Measurements from ENCODE around the gene CWC27.

The CWC27 gene

DNA sequence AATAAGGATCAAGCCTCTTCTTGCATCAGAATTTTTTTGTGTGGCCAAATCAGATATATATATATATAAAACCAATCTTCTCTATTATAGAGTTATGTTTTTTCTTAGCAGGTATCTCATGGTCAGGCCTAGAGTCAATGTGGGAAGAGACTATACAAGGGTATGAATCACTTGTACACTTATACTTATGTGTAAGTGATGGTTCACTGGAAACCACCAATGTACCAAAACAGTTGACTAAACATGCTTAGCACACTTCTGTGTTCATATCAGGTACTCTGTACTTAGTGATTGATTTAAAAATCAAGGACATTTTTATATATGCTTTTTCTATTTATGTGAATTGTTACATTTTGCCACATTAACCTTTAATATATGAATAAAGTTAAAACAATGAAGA lies 92.6 kb downstream of the CWC27 start (continued):
- TF ChIP-seq, protein P1, sequence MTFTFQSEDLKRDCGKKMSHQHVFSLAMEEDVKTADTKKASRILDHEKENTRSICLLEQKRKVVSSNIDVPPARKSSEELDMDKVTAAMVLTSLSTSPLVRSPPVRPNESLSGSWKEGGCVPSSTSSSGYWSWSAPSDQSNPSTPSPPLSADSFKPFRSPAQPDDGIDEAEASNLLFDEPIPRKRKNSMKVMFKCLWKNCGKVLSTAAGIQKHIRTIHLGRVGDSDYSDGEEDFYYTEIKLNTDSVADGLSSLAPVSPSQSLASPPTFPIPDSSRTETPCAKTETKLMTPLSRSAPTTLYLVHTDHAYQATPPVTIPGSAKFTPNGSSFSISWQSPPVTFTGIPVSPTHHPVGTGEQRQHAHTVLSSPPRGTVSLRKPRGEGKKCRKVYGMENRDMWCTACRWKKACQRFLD (tag by site-specific recombination; IDR thresholded peaks at IDR 0.05): no peak
- TF ChIP-seq REPIN1 (tag by site-specific recombination; IDR thresholded peaks at IDR 0.05; ENCODE audit: low read depth) (no peak), ZSCAN16 (tag by site-specific recombination; IDR thresholded peaks at IDR 0.05) (no peak), BCL11B (tag by site-specific recombination; IDR thresholded peaks at IDR 0.05; ENCODE audit: low read depth) (no peak)
- TF ChIP-seq, protein P2, sequence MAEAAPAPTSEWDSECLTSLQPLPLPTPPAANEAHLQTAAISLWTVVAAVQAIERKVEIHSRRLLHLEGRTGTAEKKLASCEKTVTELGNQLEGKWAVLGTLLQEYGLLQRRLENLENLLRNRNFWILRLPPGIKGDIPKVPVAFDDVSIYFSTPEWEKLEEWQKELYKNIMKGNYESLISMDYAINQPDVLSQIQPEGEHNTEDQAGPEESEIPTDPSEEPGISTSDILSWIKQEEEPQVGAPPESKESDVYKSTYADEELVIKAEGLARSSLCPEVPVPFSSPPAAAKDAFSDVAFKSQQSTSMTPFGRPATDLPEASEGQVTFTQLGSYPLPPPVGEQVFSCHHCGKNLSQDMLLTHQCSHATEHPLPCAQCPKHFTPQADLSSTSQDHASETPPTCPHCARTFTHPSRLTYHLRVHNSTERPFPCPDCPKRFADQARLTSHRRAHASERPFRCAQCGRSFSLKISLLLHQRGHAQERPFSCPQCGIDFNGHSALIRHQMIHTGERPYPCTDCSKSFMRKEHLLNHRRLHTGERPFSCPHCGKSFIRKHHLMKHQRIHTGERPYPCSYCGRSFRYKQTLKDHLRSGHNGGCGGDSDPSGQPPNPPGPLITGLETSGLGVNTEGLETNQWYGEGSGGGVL (tag by site-specific recombination; IDR thresholded peaks at IDR 0.05): no peak

DNA sequence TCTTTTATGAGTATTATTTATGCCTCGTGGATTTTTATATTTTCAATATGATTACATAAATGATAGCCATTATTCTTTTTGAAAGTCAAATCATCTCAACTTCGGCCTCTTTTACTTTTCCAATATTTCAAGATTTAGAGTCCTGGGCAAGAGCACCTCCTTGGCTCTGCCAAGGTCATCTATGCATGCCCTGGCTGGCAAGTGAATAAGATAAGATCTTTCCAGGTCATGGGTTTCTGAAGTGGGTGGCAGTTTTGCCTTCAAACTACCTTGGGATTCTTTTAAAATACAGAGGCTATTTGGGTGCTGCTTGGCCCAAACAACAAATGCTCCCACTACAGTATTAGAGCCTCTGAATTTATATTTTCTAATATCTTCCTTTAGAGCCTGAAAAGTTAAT lies 95.4 kb downstream of the CWC27 start:
- ChIA-PET CTCF (no interaction called here), POLR2A (no interaction called here)
- Histone ChIP-seq H3K27ac (ENCODE audit: extremely low read depth, low read depth, low read length) (no peak overlapping the region), H3K36me3 (ENCODE audit: control insufficient read depth in 2 of 2, insufficient read depth in 1 of 2, low read length in 2 of 2) (no peaks in the 10 kb centered on the region), H3K4me3 (ENCODE audit: low read depth, low read length) (no peak overlapping the region), H3K9me3 (ENCODE audit: control insufficient read depth, insufficient read depth, low read depth, low read length) (no peaks in the 10 kb centered on the region), H3K4me1 (ENCODE audit: control insufficient read depth, insufficient read depth, low read length) (no peaks in the 10 kb centered on the region)
- TF ChIP-seq, protein P3, sequence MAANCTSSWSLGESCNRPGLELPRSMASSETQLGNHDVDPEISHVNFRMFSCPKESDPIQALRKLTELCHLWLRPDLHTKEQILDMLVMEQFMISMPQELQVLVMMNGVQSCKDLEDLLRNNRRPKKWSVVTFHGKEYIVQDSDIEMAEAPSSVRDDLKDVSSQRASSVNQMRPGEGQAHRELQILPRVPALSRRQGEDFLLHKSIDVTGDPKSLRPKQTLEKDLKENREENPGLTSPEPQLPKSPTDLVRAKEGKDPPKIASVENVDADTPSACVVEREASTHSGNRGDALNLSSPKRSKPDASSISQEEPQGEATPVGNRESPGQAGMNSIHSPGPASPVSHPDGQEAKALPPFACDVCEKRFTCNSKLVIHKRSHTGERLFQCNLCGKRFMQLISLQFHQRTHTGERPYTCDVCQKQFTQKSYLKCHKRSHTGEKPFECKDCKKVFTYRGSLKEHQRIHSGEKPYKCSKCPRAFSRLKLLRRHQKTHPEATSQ (tag by site-specific recombination; IDR thresholded peaks at IDR 0.05): no peak
- no peak for TF ChIP-seq ZNF560 (tag by site-specific recombination; IDR thresholded peaks at IDR 0.05; ENCODE audit: borderline replicate concordance)
- TF ChIP-seq ZNF747 (tag by site-specific recombination; IDR thresholded peaks at IDR 0.05): no peak
- no peak for TF ChIP-seq ZNF16 (tag by site-specific recombination; IDR thresholded peaks at IDR 0.05; ENCODE audit: low read depth)
- TF ChIP-seq WT1 (tag by site-specific recombination; IDR thresholded peaks at IDR 0.05): no peak
- TF ChIP-seq RBAK (tag by site-specific recombination; IDR thresholded peaks at IDR 0.05): no peak
- TF ChIP-seq, protein P4, sequence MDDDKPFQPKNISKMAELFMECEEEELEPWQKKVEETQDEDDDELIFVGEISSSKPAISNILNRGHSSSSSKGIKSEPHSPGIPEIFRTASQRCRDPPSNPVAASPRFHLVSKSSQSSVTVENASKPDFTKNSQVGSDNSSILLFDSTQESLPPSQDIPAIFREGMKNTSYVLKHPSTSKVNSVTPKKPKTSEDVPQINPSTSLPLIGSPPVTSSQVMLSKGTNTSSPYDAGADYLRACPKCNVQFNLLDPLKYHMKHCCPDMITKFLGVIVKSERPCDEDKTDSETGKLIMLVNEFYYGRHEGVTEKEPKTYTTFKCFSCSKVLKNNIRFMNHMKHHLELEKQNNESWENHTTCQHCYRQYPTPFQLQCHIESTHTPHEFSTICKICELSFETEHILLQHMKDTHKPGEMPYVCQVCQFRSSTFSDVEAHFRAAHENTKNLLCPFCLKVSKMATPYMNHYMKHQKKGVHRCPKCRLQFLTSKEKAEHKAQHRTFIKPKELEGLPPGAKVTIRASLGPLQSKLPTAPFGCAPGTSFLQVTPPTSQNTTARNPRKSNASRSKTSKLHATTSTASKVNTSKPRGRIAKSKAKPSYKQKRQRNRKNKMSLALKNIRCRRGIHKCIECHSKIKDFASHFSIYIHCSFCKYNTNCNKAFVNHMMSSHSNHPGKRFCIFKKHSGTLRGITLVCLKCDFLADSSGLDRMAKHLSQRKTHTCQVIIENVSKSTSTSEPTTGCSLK (tag by site-specific recombination; IDR thresholded peaks at IDR 0.05): no peak
- TF ChIP-seq, protein P5, sequence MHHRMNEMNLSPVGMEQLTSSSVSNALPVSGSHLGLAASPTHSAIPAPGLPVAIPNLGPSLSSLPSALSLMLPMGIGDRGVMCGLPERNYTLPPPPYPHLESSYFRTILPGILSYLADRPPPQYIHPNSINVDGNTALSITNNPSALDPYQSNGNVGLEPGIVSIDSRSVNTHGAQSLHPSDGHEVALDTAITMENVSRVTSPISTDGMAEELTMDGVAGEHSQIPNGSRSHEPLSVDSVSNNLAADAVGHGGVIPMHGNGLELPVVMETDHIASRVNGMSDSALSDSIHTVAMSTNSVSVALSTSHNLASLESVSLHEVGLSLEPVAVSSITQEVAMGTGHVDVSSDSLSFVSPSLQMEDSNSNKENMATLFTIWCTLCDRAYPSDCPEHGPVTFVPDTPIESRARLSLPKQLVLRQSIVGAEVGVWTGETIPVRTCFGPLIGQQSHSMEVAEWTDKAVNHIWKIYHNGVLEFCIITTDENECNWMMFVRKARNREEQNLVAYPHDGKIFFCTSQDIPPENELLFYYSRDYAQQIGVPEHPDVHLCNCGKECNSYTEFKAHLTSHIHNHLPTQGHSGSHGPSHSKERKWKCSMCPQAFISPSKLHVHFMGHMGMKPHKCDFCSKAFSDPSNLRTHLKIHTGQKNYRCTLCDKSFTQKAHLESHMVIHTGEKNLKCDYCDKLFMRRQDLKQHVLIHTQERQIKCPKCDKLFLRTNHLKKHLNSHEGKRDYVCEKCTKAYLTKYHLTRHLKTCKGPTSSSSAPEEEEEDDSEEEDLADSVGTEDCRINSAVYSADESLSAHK (tag by site-specific recombination; IDR thresholded peaks at IDR 0.05): no peak
- no peak for TF ChIP-seq ZNF23 (tag by site-specific recombination; IDR thresholded peaks at IDR 0.05; ENCODE audit: borderline replicate concordance)
- no peak for TF ChIP-seq GLIS2 (tag by site-specific recombination; IDR thresholded peaks at IDR 0.05)

DNA sequence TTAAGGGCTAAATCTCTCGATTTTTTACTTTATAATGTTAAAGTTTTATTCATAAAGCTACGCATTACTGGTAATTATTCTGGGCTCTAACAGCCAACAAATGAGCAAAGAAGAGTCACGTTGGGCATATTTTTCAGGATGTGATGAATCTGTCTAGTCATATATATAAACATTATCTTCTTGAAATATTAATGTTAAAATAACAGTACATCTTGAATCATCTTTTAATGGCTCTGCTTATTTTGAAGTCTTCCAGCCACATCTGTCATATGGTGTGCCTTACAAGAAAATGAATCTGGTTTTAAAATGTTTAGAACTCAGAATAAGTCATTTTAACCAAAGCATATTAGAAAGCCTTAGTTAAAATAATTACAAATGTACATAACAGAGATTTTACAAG lies 96.9 kb downstream of the CWC27 start:
- POLR2A ChIA-PET: no interaction called here
- TF ChIP-seq YY1 (tag by site-specific recombination; IDR thresholded peaks at IDR 0.05) (no peak), SCRT1 (tag by site-specific recombination; IDR thresholded peaks at IDR 0.05; ENCODE audit: borderline replicate concordance) (no peak), ZNF544 (tag by site-specific recombination; IDR thresholded peaks at IDR 0.05) (no peak), ZNF174 (tag by site-specific recombination; IDR thresholded peaks at IDR 0.05) (no peak)
- Histone ChIP-seq H3K27ac (ENCODE audit: extremely low read depth, low read depth, low read length) (no peak overlapping the region), H3K4me1 (ENCODE audit: control insufficient read depth, insufficient read depth, low read length) (no peaks in the 10 kb centered on the region), H3K36me3 (ENCODE audit: control insufficient read depth in 2 of 2, insufficient read depth in 1 of 2, low read length in 2 of 2) (no peaks in the 10 kb centered on the region), H3K4me3 (ENCODE audit: low read depth, low read length) (no peak overlapping the region), H3K9me3 (ENCODE audit: control insufficient read depth, insufficient read depth, low read depth, low read length) (no peaks in the 10 kb centered on the region)
- CTCF ChIA-PET: no interaction called here
